HG03097 (cell line): ENCODE measurements around the gene SART3.
"Not testable (repeated sequence)": the region's sequence is repeated elsewhere in the genome, so short reads cannot be mapped to it uniquely, and the experiment has no call there.

Experiments used
- ATAC-seq: cut with Tn5 transposase; IDR thresholded peaks from one replicate; pipeline ENCODE4 v1.9.1; 2021; ENCODE audit not compliant: unreplicated experiment, low FRiP score

The SART3 gene

GRCh38 chr12:108598553-108599250 is 37.7 kb upstream of the SART3 start:
- ATAC-seq, result no peak

- ATAC-seq, result no peak
Measured at GRCh38 chr12:108597559-108598471, 36.8 kb upstream of the SART3 start, which contains the start of gene TMEM119. Gene TMEM119 (minus strand): TSS chr12:108598084. CDS start chr12:108592383, 5,701 bp downstream.

DNA sequence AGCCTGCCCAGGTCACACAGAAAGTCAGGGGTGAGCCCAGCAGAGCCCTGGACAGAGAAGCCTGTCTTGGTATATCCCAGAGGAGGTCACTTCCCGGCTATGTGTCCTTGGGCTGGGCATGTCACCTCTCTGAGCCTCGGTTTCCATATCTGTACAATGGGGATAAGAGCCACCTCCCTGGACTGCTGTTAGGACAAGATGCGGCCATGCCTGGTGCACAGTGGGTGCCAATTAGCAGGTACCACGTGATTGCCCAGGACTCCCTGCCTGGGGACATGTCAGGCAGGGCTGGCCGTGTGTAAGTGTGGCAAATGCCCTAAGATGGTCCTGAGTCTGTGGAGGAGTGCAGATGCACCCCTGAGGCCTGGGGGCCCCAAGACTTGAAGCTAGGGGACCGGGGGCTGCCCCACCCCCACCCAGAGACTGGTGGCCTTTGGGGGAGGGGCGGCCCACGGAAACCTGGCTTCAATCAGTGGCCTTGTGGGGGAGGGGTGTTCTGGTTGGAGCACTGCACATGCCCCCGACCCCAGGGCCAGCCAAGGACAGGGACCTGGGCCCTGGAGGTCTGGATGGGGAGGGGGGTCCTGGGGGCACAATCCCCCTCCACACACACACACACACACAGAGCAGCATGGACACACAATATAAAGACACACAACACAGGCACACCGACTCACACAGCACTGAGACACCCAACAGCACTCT is 36.0 kb upstream of the SART3 start:
- ATAC-seq, result no peak

DNA sequence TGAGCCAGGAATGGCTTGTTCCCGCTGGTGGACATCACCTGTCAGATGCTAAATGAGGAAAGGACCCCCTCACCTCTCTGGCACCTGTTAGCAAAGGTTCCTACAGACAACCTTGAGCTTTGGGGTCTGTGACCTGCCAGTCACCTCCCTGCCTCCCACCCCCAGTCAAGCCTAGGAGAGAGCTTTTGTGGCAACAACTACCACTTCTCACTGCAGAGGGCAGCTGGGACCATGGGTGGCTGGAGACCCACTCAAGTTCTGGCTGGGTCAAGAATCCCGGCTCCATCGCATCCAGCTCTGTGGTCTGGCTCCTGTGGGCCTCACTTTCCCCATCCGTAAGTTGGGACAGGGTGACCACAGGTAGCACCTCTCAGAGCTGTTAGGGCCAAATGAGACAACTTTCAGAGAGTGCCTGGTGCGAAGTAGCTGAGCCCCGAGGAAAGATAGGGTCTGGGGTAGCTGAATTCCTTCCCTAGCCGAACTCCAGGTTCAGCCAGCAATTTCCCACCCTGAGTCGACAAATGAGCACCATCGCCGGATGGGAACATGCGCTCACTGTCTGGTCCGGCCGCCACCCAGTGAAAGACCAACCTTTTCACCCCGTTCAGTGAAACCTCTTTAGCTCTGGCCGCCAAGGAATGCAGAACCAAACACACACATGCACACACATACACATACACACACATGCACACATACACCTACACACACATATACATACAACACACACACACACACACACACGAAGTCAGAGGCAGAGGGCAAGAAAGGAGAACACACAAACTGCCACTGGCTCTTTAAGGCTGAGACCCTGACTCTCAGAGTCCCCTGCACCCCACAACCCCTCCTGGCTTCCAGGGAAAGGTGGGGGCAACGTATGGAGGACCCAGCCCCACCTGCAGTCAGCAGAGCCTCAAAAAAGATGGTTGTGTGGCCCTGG is 35.0 kb upstream of the SART3 start:
- ATAC-seq, result no peak

- no peak for ATAC-seq
Measured at GRCh38 chr12:108594960-108595710, 34.2 kb upstream of the SART3 start.

DNA sequence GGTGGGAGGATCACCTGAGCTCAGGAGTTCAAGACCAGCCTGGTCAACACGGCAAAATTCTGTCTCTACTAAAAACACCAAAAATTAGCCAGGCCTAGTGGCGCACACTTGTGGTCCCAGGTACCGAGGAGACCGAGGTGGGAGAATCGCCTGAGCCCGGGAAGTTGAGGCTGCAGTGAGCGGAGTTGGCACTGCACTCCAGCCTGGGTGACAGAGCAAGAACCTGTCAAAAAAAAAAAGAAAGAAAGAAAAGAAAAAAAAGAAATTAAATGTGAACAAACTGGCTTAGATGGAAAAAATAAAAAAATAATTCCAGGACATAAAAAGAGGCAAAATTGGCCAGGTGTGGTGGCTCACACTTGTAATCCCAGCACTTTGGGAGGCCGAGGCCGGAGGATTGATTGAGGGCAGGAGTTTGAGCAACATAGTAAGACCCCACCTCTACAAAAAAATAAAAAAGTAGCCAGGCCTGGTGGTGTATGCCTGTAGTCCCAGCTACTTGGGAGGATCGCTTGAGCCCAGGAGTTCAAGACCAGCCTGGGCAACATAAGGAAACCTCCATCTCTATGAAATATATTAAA is 33.4 kb upstream of the SART3 start:
- ATAC-seq, result no peak

DNA sequence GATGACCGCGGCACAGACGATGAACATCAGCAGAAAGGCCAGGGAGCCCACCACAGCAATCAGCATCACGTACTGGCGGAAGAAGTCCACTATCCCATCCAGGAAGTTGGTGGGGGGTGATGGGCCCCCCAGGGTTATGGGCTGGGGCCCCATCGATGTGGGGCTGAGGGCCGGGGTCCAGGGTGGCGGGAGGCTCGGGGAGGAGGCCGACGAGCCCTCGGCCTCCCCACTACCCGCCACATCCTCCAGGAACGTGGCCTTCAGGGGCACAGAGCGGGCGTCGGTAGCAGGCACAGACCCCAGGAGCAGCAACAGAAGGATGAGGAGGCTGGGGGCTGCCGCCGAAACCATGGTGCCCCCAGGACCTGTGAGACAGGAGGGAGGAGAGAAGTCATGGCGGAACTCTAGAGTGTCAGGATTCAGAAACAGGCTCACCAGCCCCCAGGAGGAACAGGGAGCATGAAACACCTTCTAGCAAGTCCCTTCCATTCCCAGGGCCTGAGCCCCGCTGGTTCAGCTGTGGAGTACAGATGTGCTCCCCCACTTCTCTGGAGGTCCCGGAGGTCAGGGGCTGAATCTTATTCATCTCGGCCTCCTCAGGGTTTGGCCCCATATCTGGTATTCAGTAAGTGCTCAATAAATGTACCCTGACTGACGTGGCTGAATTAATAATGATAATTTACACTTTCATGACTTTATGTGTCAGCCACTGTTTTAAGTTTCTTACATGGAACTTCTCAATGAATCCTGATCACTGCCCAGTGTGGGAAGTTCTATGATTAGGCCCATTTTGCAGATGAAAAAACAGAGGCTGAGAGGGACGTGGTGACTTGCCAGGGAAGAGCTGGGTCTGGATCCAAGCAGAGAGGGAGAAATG is 31.3 kb upstream of the SART3 start:
- no peak for ATAC-seq

- no peak for ATAC-seq
Measured at GRCh38 chr12:108591267-108591980, 30.5 kb upstream of the SART3 start.

DNA sequence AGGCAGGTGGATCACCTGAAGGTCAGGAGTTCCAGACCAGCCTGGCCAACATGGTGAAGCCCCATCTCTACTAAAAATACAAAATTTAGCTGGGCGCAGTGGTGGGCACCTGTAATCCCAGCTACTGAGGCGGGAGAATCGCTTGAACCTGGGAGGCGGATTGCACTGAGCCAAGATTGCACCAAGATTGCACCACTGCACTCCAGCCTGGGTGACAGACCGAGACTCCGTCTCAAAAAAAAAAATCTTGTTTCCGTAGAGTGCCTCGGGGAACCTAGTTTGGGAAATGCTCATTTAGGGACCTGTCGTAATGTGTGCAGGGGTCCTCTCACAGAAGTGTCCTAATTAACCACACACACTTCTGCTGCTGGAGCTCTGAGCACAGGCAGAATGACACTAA is 29.5 kb upstream of the SART3 start:
- not testable (repeated sequence) for ATAC-seq

DNA sequence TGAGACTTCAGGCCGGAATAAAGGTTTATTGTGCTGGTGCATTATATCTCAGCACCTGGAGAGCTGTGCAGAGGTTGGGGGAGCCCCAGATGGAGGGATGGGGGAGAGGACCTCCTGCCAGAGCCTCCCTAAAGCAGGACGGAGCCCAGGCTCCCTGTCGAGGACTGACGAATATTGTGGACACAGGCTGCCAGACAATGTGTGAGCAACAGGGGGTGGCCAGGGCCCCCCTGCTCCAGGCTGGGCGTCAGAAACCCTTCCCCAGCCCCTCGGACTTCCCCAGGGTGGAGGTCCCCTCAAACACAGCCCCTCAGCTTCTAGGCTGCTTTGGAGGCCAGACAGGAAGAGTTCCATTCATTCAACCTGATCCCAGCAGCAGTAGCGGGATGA is 28.9 kb upstream of the SART3 start:
- no peak for ATAC-seq

DNA sequence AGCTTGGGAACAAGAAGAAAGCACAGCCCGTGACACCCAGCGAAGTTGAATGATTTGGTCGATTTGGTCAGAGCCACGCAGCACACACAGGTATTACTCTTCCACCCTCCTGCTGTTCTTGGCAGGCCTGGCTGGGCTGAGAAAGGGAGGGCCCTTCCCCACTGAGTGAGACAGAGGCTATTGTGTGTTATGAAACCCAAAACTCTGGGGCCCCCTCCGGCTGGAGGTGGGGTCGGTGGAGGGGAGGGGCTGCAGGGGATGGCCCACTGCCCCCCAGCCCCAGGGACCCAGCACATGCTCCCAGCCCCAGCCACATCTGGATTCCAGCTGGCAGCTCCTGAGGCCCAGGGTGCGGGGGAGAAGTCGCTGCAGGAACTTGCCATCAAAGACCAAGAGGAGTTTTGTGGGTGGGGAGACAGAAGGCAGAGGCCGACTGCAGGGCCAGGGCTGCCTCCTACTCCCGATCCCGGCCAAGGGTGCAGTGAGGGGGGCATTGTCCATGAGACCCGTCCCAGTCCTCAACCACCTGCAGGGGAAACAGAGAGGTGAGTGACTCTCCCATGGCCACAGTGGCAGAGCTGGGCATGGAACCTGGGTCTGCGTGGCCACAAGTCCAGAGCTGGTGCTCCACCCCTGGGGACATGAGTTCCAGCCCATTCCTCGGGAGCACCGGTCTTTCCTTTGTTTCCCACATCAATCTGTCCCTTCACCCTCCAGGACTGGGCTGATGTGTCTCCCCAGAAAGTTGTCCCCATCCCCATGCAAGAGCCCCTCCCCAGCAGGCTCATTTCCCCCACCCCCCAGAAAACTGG is 28.3 kb upstream of the SART3 start:
- no peak for ATAC-seq

DNA sequence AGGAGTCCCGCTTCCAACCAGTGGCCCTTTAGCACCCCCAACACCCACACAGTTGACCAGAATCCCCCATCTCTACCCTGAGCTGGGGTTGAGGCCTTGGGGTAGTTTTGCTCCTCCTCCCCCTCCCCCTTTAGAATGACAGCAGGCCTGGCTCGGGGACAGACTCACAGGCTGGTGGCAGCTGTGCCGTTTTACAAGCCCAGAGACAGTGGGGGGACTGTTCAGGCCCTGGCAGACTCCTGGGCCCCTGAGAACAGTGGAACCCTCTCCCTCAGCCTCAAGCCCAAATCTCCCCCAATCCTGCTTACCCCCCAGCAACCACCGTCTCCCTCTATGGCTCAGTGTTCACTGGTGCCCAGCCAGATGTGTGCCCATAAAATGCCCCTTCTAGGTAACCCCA is 26.9 kb upstream of the SART3 start:
- no peak for ATAC-seq

GRCh38 chr12:108586306-108586705 is 25.3 kb upstream of the SART3 start:
- no peak for ATAC-seq

- no peak for ATAC-seq
Measured at GRCh38 chr12:108585864-108586263, 24.9 kb upstream of the SART3 start.

- no peak for ATAC-seq
Measured at GRCh38 chr12:108584456-108585065, 23.6 kb upstream of the SART3 start.

GRCh38 chr12:108583991-108584390 is 23.0 kb upstream of the SART3 start:
- ATAC-seq, result no peak
